PFSK-1 (cell line): ENCODE results near the gene TBC1D22A.

Source experiments
- FOXP2 ChIP-seq: optimal IDR thresholded peaks from 2 replicates; pipeline ENCODE3; 2011; ENCODE audit warnings: borderline replicate concordance, control low read depth, inconsistent platforms; ENCODE audit not compliant: insufficient read depth; ENCODE audit errors: extremely low read length, extremely low read depth
- POLR2AphosphoS5 ChIP-seq: IDR thresholded peaks from 2 replicates; pipeline ENCODE4 v1.6.1; 2012; ENCODE audit warnings: low read depth, mild to moderate bottlenecking, control low read depth, low read length, moderate library complexity
- SIN3A ChIP-seq: IDR thresholded peaks from 2 replicates; pipeline ENCODE4 v1.6.1; 2012; ENCODE audit warnings: mild to moderate bottlenecking, low read length, moderate library complexity, borderline replicate concordance; ENCODE audit not compliant: insufficient read depth
- TAF1 ChIP-seq: IDR thresholded peaks from 2 replicates; pipeline ENCODE4 v1.6.1; 2012; ENCODE audit warnings: low read length, control low read depth, borderline replicate concordance; ENCODE audit not compliant: insufficient read depth
- TF ChIP-seq, protein P1 (sequence below), 2 experiments: IDR thresholded peaks; 2 replicates each; pipeline versions ENCODE4 v1.6.1 to v1.8.0; 2011 to 2012; ENCODE audit warnings: low read depth in 2 of 2, low read length in 2 of 2, control low read depth in 1 of 2, inconsistent platforms in 1 of 2, mild to moderate bottlenecking in 1 of 2, moderate library complexity in 1 of 2; ENCODE audit not compliant: insufficient read depth in 1 of 2

TBC1D22A gene

DNA sequence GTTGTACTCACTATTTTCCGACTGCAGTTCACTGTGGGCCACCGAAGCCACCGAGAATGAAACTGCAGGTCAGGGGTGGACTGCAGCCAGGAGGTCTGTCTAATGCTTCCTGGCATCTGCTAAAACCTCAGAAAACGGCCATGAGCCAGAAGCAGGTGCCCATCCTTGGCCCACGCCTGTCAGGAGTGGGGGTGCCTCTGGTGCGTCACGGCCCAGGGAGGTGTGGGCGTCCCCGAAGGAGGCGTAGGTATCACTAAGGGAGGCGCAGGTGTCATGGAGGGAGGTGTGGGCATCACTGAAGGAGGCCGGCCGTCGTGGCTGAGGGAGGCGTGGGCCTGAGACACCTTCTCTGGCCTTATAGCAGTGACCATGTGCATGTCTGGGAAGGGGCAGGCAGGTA is 456.2 kb downstream of the TBC1D22A start:
- TF ChIP-seq POLR2AphosphoS5, result no peak
- TF ChIP-seq FOXP2, result no peak
- TF ChIP-seq TAF1, result no peak
- TF ChIP-seq, protein P1, sequence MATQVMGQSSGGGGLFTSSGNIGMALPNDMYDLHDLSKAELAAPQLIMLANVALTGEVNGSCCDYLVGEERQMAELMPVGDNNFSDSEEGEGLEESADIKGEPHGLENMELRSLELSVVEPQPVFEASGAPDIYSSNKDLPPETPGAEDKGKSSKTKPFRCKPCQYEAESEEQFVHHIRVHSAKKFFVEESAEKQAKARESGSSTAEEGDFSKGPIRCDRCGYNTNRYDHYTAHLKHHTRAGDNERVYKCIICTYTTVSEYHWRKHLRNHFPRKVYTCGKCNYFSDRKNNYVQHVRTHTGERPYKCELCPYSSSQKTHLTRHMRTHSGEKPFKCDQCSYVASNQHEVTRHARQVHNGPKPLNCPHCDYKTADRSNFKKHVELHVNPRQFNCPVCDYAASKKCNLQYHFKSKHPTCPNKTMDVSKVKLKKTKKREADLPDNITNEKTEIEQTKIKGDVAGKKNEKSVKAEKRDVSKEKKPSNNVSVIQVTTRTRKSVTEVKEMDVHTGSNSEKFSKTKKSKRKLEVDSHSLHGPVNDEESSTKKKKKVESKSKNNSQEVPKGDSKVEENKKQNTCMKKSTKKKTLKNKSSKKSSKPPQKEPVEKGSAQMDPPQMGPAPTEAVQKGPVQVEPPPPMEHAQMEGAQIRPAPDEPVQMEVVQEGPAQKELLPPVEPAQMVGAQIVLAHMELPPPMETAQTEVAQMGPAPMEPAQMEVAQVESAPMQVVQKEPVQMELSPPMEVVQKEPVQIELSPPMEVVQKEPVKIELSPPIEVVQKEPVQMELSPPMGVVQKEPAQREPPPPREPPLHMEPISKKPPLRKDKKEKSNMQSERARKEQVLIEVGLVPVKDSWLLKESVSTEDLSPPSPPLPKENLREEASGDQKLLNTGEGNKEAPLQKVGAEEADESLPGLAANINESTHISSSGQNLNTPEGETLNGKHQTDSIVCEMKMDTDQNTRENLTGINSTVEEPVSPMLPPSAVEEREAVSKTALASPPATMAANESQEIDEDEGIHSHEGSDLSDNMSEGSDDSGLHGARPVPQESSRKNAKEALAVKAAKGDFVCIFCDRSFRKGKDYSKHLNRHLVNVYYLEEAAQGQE (IDR thresholded peaks at IDR 0.05; ENCODE audit: insufficient read depth in 1 of 2, low read depth in 2 of 2, low read length in 2 of 2), result no peak
- no peak for TF ChIP-seq SIN3A

- TF ChIP-seq TAF1 (no peak), SIN3A (no peak), FOXP2 (no peak), POLR2AphosphoS5 (no peak)
- TF ChIP-seq, protein P1 (IDR thresholded peaks at IDR 0.05; ENCODE audit: insufficient read depth in 1 of 2, low read depth in 2 of 2, low read length in 2 of 2), result no peak
Observed at GRCh38 chr22:47219789-47220188, 457.3 kb downstream of the TBC1D22A start.

- TF ChIP-seq TAF1 (no peak), FOXP2 (no peak), SIN3A (no peak), POLR2AphosphoS5 (no peak)
- TF ChIP-seq, protein P1 (IDR thresholded peaks at IDR 0.05; ENCODE audit: insufficient read depth in 1 of 2, low read depth in 2 of 2, low read length in 2 of 2), result no peak
Observed at GRCh38 chr22:47220752-47221151, 458.3 kb downstream of the TBC1D22A start.

DNA sequence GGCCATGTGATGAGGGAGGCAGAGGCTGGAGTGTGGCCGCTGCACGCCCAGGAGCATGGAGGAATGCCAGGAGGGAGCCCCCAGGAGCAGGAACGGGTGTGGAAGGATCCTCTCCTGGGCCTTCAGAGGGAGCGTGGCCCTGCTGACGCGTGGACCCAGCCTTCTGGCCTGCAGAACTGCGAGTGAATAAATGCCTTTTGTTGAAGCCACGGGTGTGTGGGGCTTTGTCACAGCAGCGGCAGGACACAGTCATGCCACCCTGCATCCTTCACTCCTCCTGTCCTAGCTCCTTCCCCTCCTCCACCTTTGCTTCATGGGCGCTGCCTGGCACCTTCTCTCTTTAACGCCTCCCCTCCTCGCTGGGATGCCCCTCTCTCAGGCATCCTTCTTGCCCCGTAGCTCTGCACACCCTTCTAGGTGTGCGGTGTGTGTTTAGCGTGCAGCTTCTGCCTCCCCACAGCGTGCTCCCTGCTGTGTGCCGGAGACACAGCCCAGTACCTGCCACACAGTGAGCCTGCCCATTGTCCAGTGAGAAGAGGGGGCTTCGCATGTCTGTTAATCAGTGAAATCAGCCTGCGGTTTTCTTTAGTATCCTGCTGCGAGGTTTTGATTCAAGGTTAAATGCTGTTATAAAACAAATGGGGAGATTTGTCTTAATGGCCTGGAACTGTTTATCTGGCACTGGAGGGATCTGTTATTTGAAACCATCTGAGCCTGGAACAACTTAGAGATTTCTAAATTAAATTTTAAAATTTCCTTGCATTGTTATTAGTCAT is 459.6 kb downstream of the TBC1D22A start:
- TF ChIP-seq POLR2AphosphoS5 (no peak), SIN3A (no peak), TAF1 (no peak), FOXP2 (no peak)
- TF ChIP-seq, protein P1 (IDR thresholded peaks at IDR 0.05; ENCODE audit: insufficient read depth in 1 of 2, low read depth in 2 of 2, low read length in 2 of 2), result no peak
